ENCODE measurements around the gene SLC9A5. TPM values are rescaled to one million over a fixed set of nuclear protein-coding genes. Genes with fewer than 3 reads are reported as not detected.

The SLC9A5 gene
- total RNA-seq, 3 donors from 2014 or later, result 1.7 to 2.6 (median 1.9) TPM

DNA sequence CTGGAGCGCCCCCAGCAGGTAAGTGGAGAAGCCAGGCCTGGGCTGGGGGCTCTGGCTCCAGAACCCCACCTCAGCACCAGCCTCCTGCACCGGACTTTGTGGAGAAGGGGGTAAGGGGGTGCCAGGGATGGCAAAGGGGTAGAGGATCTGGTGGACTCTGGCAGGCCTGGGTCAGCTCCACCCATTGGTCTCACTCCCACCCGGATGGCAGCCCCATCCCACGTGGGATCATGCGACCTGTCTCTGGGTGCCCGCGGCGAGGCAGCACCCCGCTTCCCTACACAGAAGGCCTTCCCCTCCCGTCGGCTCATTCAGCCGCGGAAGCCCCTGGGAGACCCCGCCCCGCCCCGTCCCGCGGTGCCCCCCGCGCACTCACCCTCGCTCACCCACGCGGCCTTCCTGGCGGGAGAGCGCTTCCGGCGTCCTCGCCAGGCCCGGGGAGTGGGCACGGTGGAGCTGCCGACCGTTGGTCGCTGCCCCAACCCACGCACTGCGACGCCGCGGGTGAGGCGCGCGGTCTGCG is 30.1 kb downstream of the SLC9A5 start:
- Histone ChIP-seq H3K4me1 (ENCODE audit: low read depth) (peaks cover 5% of the 10 kb centered on the region), H3K36me3 (ENCODE audit: low read depth) (no peaks in the 10 kb centered on the region), H3K4me3 (peak overlapping the region; percentile 67), H3K9me3 (no peaks in the 10 kb centered on the region)
- ATAC-seq, result peak; percentile 49
- intact Hi-C loops (cut with DNase I, micrococcal nuclease), result no loop called here
- DNase-seq, result peak in 2 of 3 donors; percentile 49 to 68
- TF ChIP-seq, protein P1, sequence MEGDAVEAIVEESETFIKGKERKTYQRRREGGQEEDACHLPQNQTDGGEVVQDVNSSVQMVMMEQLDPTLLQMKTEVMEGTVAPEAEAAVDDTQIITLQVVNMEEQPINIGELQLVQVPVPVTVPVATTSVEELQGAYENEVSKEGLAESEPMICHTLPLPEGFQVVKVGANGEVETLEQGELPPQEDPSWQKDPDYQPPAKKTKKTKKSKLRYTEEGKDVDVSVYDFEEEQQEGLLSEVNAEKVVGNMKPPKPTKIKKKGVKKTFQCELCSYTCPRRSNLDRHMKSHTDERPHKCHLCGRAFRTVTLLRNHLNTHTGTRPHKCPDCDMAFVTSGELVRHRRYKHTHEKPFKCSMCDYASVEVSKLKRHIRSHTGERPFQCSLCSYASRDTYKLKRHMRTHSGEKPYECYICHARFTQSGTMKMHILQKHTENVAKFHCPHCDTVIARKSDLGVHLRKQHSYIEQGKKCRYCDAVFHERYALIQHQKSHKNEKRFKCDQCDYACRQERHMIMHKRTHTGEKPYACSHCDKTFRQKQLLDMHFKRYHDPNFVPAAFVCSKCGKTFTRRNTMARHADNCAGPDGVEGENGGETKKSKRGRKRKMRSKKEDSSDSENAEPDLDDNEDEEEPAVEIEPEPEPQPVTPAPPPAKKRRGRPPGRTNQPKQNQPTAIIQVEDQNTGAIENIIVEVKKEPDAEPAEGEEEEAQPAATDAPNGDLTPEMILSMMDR (IDR thresholded peaks at IDR 0.05), result no peak

- no peaks in the 10 kb centered on the region for H3K9me3 ChIP-seq
- DNase-seq, result peak; percentile 82 to 89 (median 85)
- no peaks in the 10 kb centered on the region for H3K36me3 ChIP-seq (ENCODE audit: low read depth)
- intact Hi-C loops (cut with DNase I, micrococcal nuclease), result no loop called here
- peak within 1 kb of the TSS; percentile 67 for H3K4me3 ChIP-seq
- peaks cover 5% of the 10 kb centered on the region for H3K4me1 ChIP-seq (ENCODE audit: low read depth)
- peak; percentile 97 for ATAC-seq
- TF ChIP-seq, protein P1 (IDR thresholded peaks at IDR 0.05), result peak; percentile 74
Measured at GRCh38 chr16:67279296-67280089, 30.7 kb downstream of the SLC9A5 start, which contains the start of gene PLEKHG4. Gene PLEKHG4 (plus strand): TSS chr16:67279532. CDS start chr16:67280045, 513 bp downstream.

DNA sequence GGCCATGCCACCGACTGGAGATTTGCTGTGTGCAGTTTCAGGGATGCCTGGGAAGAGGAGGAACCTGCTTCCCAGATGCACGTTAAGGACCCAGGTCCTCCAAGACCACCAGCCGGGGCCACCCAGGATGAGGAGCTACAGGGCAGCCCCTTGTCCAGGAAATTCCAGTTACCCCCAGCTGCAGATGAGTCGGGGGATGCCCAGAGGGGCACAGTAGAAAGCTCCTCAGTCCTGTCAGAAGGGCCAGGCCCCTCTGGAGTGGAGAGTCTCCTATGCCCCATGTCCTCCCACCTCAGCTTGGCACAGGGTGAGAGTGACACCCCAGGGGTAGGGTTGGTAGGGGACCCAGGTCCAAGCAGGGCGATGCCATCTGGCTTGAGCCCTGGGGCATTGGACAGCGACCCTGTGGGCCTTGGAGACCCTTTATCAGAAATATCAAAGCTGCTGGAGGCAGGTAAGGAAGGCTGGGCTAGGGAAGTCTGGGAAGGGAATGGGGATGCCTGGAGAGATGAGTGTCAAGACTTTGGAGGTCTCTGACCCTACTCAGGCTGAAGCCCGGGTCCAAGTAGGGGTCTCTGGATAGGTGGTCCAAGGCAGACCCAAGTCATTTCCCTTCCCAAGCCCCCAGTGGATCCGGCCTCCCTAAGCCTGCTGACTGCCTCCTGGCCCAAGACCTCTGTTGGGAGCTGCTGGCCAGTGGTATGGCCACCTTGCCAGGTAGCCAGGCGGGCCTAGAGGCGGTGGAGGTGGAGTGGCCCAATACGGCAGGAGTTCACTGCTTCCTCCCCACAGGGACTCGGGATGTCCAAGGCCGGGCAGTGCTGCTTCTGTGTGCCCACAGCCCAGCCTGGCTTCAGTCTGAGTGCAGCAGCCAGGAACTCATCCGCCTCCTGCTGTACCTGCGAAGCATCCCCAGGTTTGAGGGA is 31.6 kb downstream of the SLC9A5 start:
- Histone ChIP-seq H3K9me3 (no peaks in the 10 kb centered on the region), H3K4me3 (no peak overlapping the region), H3K36me3 (ENCODE audit: low read depth) (no peaks in the 10 kb centered on the region), H3K4me1 (ENCODE audit: low read depth) (peaks cover 5% of the 10 kb centered on the region)
- intact Hi-C loops (cut with DNase I, micrococcal nuclease), result no loop called here
- ATAC-seq (no peak), DNase-seq (no peak)
- TF ChIP-seq, protein P1 (IDR thresholded peaks at IDR 0.05), result no peak

- Histone ChIP-seq H3K9me3 (no peaks in the 10 kb centered on the region), H3K4me1 (ENCODE audit: low read depth) (peaks cover 5% of the 10 kb centered on the region), H3K36me3 (ENCODE audit: low read depth) (no peaks in the 10 kb centered on the region), H3K4me3 (no peak overlapping the region)
- TF ChIP-seq, protein P1 (IDR thresholded peaks at IDR 0.05), result no peak
- DNase-seq, result no peak
- no peak for ATAC-seq
- intact Hi-C loops (cut with DNase I, micrococcal nuclease), result no loop called here
Measured at GRCh38 chr16:67281536-67282446, 33.0 kb downstream of the SLC9A5 start.

- intact Hi-C loops (cut with DNase I, micrococcal nuclease), result no loop called here
- peaks cover 5% of the 10 kb centered on the region for H3K4me1 ChIP-seq (ENCODE audit: low read depth)
- no peaks in the 10 kb centered on the region for H3K9me3 ChIP-seq
- DNase-seq (no peak), ATAC-seq (no peak)
- no peak overlapping the region for H3K4me3 ChIP-seq
- TF ChIP-seq, protein P1 (IDR thresholded peaks at IDR 0.05), result no peak
- H3K36me3 ChIP-seq (ENCODE audit: low read depth), result no peaks in the 10 kb centered on the region
Measured at GRCh38 chr16:67282447-67282805, 33.6 kb downstream of the SLC9A5 start.

Data from mucosa of descending colon (tissue), 3 donors.